Effector memory CD8-positive, alpha-beta T cell (primary cell): ENCODE results near the gene ADCYAP1R1.

Experiments used
- ATAC-seq: fragments of 150-1000 bp; cut with Tn5 transposase; replicated peaks from 2 replicates; pipeline ENCODE4 v1.10.0; 2021; ENCODE audit warnings: mild to moderate bottlenecking, moderate library complexity
- DNase-seq, 3 experiments: peaks; one replicate each; pipeline ENCODE4 v3.0.0; 2021
- H3K27ac Mint-ChIP-seq, 2 donors: one replicate each; pipeline ENCODE4 v1.8.0; 2022; ENCODE audit warnings: mild to moderate bottlenecking in 2 of 2, mixed read lengths in 2 of 2, moderate library complexity in 2 of 2
- H3K27me3 Mint-ChIP-seq, 2 donors: one replicate each; pipeline ENCODE4 v1.8.0; 2022; ENCODE audit warnings: mixed read lengths in 2 of 2
- H3K36me3 Mint-ChIP-seq: one replicate; pipeline ENCODE4 v1.8.0; 2022; ENCODE audit warnings: mild to moderate bottlenecking, moderate library complexity, mixed read lengths; ENCODE audit not compliant: insufficient read depth
- H3K4me1 Mint-ChIP-seq, 2 donors: one replicate each; pipeline ENCODE4 v1.8.0; 2022; ENCODE audit warnings: low read depth in 2 of 2, mixed read lengths in 2 of 2
- H3K4me3 Mint-ChIP-seq, 2 donors: one replicate each; pipeline ENCODE4 v1.8.0; 2022; ENCODE audit warnings: mild to moderate bottlenecking in 2 of 2, mixed read lengths in 2 of 2, moderate library complexity in 2 of 2
- H3K9me3 Mint-ChIP-seq, 2 donors: one replicate each; pipeline ENCODE4 v1.8.0; 2022; ENCODE audit warnings: mixed read lengths in 2 of 2

Gene ADCYAP1R1

GRCh38 chr7:31076641-31077310 lies 24.7 kb downstream of the ADCYAP1R1 start:
- no peak overlapping the region for H3K4me3 Mint-ChIP-seq
- no peak overlapping the region for H3K27ac Mint-ChIP-seq
- no peaks in the 10 kb centered on the region for H3K4me1 Mint-ChIP-seq
- H3K27me3 Mint-ChIP-seq: peaks cover 11 to 22% of the 10 kb centered on the region in 2 donors
- H3K36me3 Mint-ChIP-seq: peaks cover 4% of the 10 kb centered on the region
- DNase-seq (no peak), ATAC-seq (no peak)
- no peaks in the 10 kb centered on the region for H3K9me3 Mint-ChIP-seq

GRCh38 chr7:31077484-31078362 lies 25.6 kb downstream of the ADCYAP1R1 start:
- H3K27me3 Mint-ChIP-seq: peaks cover 6 to 31% of the 10 kb centered on the region in 2 donors
- H3K36me3 Mint-ChIP-seq: peaks cover 4% of the 10 kb centered on the region
- no peaks in the 10 kb centered on the region for H3K9me3 Mint-ChIP-seq
- H3K27ac Mint-ChIP-seq: no peak overlapping the region
- no peak overlapping the region for H3K4me3 Mint-ChIP-seq
- ATAC-seq: no peak
- DNase-seq: no peak
- no peaks in the 10 kb centered on the region for H3K4me1 Mint-ChIP-seq

- no peak overlapping the region for H3K27ac Mint-ChIP-seq
- H3K36me3 Mint-ChIP-seq: peaks cover 4% of the 10 kb centered on the region
- H3K27me3 Mint-ChIP-seq: peaks cover 6 to 39% of the 10 kb centered on the region in 2 donors
- H3K9me3 Mint-ChIP-seq: no peaks in the 10 kb centered on the region
- H3K4me1 Mint-ChIP-seq: no peaks in the 10 kb centered on the region
- ATAC-seq: no peak
- no peak overlapping the region for H3K4me3 Mint-ChIP-seq
- DNase-seq: no peak
These were observed 26.4 kb downstream of the ADCYAP1R1 start for GRCh38 chr7:31078363-31078990.

GRCh38 chr7:31079126-31079823 lies 27.2 kb downstream of the ADCYAP1R1 start:
- Mint-ChIP-seq H3K27ac (no peak overlapping the region), H3K4me3 (no peak overlapping the region), H3K4me1 (no peaks in the 10 kb centered on the region), H3K36me3 (peaks cover 3% of the 10 kb centered on the region), H3K9me3 (no peaks in the 10 kb centered on the region), H3K27me3 (peaks cover 6 to 39% of the 10 kb centered on the region in 2 donors)
- ATAC-seq: no peak
- DNase-seq: no peak

GRCh38 chr7:31079824-31080511 lies 27.9 kb downstream of the ADCYAP1R1 start:
- Mint-ChIP-seq H3K9me3 (no peaks in the 10 kb centered on the region), H3K27ac (no peak overlapping the region), H3K4me3 (no peak overlapping the region), H3K36me3 (no peaks in the 10 kb centered on the region), H3K4me1 (no peaks in the 10 kb centered on the region), H3K27me3 (peaks cover 6 to 39% of the 10 kb centered on the region in 2 donors)
- DNase-seq: no peak
- no peak for ATAC-seq

- ATAC-seq: no peak
- no peak for DNase-seq
- Mint-ChIP-seq H3K27me3 (peaks cover 6 to 32% of the 10 kb centered on the region in 2 donors), H3K4me1 (no peaks in the 10 kb centered on the region), H3K36me3 (peaks cover 3% of the 10 kb centered on the region), H3K27ac (no peak overlapping the region), H3K4me3 (no peak overlapping the region), H3K9me3 (no peaks in the 10 kb centered on the region)
These were observed 28.7 kb downstream of the ADCYAP1R1 start for GRCh38 chr7:31080763-31081162.

- ATAC-seq (no peak), DNase-seq (no peak)
- Mint-ChIP-seq H3K27ac (no peak overlapping the region), H3K36me3 (peaks cover 3% of the 10 kb centered on the region), H3K27me3 (peaks cover 6 to 31% of the 10 kb centered on the region in 2 donors), H3K4me1 (no peaks in the 10 kb centered on the region), H3K9me3 (no peaks in the 10 kb centered on the region), H3K4me3 (no peak overlapping the region)
These were observed 29.9 kb downstream of the ADCYAP1R1 start for GRCh38 chr7:31082017-31082416.

- ATAC-seq (no peak), DNase-seq (no peak)
- Mint-ChIP-seq H3K9me3 (no peaks in the 10 kb centered on the region), H3K27ac (no peak overlapping the region), H3K4me1 (no peaks in the 10 kb centered on the region), H3K27me3 (peaks cover 6 to 31% of the 10 kb centered on the region in 2 donors), H3K36me3 (peaks cover 3% of the 10 kb centered on the region), H3K4me3 (no peak overlapping the region)
These were observed 30.3 kb downstream of the ADCYAP1R1 start for GRCh38 chr7:31082447-31082846.

- H3K4me1 Mint-ChIP-seq: no peaks in the 10 kb centered on the region
- DNase-seq (no peak), ATAC-seq (no peak)
- peaks cover 6 to 31% of the 10 kb centered on the region in 2 donors for H3K27me3 Mint-ChIP-seq
- peaks cover 3% of the 10 kb centered on the region for H3K36me3 Mint-ChIP-seq
- H3K9me3 Mint-ChIP-seq: no peaks in the 10 kb centered on the region
- H3K27ac Mint-ChIP-seq: no peak overlapping the region
- no peak overlapping the region for H3K4me3 Mint-ChIP-seq
These were observed 31.2 kb downstream of the ADCYAP1R1 start for GRCh38 chr7:31083210-31083786.

- Mint-ChIP-seq H3K9me3 (no peaks in the 10 kb centered on the region), H3K27me3 (peaks cover 6 to 31% of the 10 kb centered on the region in 2 donors), H3K4me1 (no peaks in the 10 kb centered on the region), H3K27ac (no peak overlapping the region), H3K4me3 (no peak overlapping the region), H3K36me3 (peaks cover 3% of the 10 kb centered on the region)
- no peak for ATAC-seq
- no peak for DNase-seq
These were observed 32.1 kb downstream of the ADCYAP1R1 start for GRCh38 chr7:31084226-31084625.

- Mint-ChIP-seq H3K36me3 (peaks cover 3% of the 10 kb centered on the region), H3K27me3 (peaks cover 5 to 11% of the 10 kb centered on the region in 2 donors), H3K4me1 (no peaks in the 10 kb centered on the region), H3K27ac (no peak overlapping the region), H3K4me3 (no peak overlapping the region), H3K9me3 (no peaks in the 10 kb centered on the region)
- ATAC-seq: no peak
- no peak for DNase-seq
These were observed 35.2 kb downstream of the ADCYAP1R1 start for GRCh38 chr7:31087351-31087750.

- Mint-ChIP-seq H3K27ac (no peak overlapping the region), H3K9me3 (no peaks in the 10 kb centered on the region), H3K4me3 (no peak overlapping the region), H3K36me3 (no peaks in the 10 kb centered on the region), H3K4me1 (no peaks in the 10 kb centered on the region), H3K27me3 (peaks cover 14 to 15% of the 10 kb centered on the region in 2 donors)
- DNase-seq (no peak), ATAC-seq (no peak)
These were observed 39.9 kb downstream of the ADCYAP1R1 start for GRCh38 chr7:31091924-31092434.
